NCI-H146 treated with DMSO at 0.1 percent for 48 hours (cell line): Measurements from ENCODE around the gene OR2S2.

Experiments
- DNase-seq: peaks from one replicate; lab custom pipeline; 2025; ENCODE audit not compliant: unreplicated experiment; lab: John Stamatoyannopoulos, UW

Gene OR2S2

GRCh38 chr9:35910613-35911359, 47.2 kb downstream of the OR2S2 start:
- no peak for DNase-seq

GRCh38 chr9:35909687-35910612, 48.0 kb downstream of the OR2S2 start:
- DNase-seq, result no peak

DNA sequence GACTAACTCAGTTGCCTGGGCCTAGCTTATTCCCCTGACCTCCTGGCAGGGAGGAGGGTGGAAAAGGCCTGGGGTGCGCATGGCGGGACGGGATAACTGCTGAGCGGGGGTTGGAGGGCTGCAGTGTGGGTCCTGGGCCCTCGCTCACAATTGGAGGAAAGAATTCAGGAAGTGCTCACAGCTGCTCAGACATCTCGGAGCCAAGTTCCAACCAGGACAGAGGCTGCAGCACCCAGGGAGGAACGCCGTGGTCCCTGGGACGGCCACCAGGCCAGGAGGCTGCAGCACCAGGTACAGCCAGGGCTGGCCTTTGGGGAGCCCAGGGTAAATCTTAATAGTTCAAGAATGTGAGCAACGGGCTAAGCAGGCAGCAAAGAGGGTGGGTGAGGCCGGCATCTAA, 48.7 kb downstream of the OR2S2 start, which contains the start of gene SPAAR:
TSS of gene SPAAR (plus strand) at position 217 of the 400 bp plus-strand sequence. CDS start 974 bp downstream, outside the sequence.
- no peak for DNase-seq

- no peak for DNase-seq
These were observed 49.3 kb downstream of the OR2S2 start for GRCh38 chr9:35908504-35909125.

- no peak for DNase-seq
These were observed 50.0 kb downstream of the OR2S2 start for GRCh38 chr9:35907711-35908503.
